Activated gamma-delta T cell treated with Interleukin-2 at 50 U/mL for 16 hours (primary cell): ENCODE measurements around the gene ZFPL1.

Experiments used
- DNase-seq: peaks from one replicate; pipeline ENCODE4 v3.0.0-alpha.2; 2020

ZFPL1 gene

DNA sequence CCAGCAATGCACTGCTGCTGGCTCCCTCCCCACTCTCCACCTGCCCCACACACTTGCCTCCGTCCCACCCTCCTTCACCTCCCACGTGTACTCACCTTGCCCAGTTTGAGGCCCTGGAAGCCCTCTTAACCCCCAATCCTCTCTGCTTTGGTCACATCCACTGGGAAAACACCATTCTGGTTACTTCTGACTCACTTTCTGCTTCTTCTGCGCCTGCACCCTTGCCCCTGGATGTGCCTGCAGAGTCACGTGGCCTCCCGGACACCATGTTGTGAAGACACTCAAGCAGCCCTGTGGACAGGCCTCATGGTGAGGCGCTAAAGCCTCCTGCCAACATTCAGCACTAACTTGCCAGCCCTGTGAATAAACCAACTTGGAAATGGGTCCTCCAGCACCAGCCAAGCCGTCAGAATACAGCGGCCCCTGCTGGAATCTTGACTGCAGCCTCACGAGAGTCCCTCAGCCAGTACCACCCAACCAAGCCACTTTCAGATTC, 23.1 kb upstream of the ZFPL1 start:
- DNase-seq = no peak

DNA sequence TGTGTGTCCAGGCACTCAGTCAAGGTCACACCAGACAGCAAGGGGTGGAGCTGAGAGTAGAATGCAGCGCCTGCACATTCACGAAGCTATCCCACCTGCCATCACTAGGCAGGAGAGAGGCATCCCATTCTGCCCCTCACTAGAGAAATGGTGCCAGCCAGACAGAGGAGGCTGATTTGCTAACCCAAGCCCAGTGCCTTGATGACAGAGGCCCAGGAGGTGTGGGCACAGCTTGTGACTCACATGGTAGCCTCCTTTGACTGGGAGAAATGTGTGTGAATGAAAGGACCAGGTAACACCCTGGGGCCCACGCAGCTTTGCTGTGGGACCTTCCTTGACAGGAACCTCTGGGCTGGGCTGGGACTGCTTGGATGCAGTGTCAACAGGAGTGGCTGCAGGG, 20.5 kb upstream of the ZFPL1 start:
- DNase-seq = no peak

DNA sequence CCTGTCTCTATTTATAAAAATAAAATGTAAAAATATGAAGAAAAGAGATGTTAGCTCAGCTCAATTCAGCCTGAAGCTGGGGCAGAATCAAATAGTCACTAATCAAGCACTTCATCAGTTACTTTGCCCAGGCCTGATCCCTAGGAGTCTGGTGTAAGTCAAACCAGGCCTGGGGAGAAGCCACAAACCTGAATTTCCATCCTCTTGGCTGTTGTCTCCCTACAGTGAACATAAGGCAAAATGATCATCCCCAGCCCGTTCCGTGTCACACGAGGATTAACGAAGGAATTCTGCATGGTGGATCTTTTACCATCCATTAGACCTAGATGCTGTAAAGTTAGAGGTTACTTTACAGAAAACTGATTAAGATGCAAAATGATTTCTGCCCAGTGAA, 19.2 kb upstream of the ZFPL1 start:
- DNase-seq = no peak

DNA sequence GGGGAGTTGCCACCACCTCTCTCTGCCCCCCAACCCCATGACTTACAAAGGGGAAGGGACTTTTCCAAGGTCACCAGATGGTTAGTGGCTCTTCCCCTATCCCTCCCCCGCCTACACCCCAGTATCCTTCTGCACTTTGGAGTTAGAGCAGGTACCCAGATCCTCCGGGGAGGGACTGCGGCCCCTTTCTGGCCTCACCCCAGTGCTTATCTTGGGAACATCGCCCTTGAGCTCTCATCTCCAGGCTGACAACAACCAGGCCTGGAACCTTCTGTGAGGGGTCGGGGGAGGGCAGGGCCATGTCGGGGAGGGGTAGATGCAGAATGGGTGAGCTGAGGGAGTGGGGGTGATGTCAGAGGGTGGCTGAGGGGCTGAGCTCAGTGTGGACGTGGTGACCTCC, 18.2 kb upstream of the ZFPL1 start:
- DNase-seq = no peak

DNA sequence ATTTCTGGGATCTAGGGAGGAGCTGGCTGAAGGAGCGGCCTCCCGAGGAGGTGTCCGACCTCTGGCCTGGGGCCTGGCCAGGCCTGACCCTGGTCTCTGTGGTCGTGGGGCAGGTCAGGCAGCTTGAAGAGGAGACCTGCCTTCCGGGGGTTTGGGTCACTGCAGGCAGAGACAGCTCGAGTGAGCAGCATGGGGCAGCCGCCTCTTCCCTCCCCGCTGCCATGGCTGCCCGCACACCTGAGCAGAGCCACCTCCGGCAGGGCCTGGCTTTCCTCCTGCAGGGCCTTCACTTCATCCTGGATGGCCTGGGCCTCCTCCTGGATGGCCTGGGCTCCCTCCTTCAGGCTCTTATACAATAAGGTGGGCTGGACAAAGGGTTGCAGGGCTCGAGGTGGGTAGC, 17.7 kb upstream of the ZFPL1 start:
- DNase-seq = no peak

DNA sequence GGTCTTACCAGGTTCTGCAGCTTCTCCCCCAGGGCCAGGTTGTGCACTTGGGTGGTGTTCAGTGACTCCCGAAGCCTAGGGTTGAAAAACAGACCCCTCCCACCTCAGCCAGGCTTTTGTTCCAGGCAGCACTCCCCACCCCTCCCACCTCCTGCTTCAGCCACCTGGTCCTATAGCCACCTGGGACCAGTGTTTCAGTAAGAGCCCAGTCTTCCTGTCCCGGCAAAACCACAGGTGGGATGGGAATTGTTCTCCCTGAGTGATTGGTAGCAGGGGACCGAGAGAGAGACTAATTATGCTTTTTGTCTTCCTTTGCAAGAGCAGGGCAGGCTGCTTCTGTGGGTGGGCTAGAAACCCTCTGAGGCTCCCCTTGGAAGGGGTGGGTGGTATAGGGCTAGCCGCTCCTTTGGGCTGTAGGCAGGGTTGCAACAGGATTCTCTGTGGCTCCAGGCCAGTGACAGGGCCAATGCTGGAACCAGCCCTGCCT, 17.2 kb upstream of the ZFPL1 start:
- DNase-seq = no peak

DNA sequence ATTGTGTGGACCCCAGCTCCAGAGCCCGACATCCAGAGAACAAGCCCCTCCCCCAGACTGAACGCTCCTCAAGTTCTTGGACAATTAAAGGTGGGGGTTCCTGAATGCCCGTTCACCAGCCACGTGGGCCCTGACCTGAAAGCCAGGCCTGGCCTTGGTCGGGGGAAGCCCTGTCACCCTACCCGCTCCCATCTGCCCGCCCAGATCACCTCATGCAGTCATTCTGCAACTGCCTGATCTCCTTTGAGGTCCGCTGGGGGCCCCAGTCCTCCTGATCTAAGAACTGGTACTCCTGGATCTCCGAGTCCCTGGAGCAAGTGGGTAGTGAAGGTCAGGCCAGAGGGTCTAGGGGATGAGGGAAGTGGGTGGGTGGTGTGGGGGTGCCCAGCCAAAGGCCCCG, 16.6 kb upstream of the ZFPL1 start:
- no peak for DNase-seq

DNA sequence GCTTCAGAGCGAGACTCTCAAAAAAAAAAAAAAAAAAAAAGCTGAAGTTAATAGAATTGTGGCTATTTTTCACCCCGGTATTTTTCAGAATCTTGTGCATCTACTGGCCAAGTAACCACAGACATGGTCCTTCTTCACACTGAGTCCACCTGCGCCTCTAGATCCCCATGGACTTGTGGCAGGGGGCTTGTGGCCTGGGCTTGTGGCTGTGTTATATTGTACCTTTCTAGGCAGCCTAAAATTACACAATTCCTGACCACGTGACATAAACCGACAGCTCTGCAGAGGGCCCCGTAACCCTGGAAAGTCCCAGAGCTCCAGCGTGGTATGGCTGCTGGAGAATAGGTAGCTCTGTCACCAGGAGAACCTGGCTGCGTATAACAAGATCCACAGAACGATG, 14.8 kb upstream of the ZFPL1 start:
- DNase-seq = no peak

DNA sequence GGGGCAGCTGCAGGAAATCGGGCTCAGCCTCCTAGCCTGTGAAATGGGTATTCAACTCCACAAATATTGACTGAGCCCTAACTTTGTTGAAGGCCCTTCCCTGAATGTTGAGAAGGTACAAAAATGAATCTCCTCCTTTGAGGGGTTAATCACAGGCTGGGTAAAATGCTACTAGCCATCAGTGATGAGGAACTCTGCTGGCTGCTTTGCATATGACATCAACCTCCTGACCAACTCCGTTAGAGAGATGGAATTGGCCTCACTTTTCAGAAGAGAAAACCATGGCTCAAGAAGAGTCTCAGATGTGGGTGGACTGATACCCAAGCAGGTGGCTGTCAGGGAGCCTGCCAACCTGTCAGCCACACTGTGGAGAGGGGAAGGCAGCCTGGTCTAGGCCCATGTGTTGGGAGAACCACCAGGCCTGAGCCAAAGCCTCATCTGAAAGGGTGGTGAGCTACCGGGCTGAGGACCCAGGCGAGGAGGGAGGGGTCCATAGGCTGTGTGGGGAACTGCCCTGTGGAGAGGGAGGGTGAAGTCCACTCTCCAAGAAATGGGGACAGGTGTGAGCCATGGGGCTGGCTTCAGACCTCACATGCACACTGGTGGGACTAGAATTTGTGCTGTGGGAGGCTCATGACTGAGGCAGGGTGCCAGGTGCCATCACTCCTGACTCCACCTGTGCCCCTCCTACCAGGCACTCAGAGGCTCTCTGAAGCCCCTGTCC, 12.0 kb upstream of the ZFPL1 start:
- no peak for DNase-seq

DNA sequence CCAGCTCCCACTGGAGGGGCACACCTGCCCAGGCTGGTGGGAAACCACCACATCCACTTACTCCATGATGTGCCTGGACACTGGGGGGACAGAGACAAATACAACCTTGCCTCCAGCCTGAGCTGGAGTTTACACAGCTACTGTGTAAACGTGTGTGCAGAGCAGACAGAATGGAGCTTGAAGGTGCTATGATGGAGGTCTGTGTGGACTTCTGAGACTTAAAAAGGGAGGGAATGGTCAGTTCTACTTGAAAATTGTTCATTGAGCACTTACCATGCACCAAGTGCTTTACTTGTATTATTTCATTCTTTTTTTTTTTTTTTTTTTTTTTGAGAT, 11.4 kb upstream of the ZFPL1 start:
- no peak for DNase-seq

DNA sequence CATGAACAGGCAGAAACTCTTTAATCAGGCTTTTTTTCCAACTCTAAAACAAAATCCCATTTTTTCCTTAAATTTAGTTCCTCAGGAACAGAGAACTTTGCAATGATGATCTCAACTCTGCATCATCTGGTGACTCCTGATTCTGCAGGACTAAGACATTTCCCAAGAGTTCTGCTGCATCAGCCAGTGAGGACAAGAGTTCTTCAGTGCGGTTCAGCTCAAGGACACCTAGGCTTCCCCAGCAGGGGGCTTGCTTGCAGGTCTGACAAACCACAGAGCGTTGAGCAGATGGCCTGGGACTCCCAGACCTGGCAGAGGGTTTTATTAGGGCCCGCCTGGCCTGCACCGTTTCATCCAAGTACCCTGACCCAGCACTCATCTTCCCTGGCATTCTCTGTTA, 6.6 kb upstream of the ZFPL1 start:
- DNase-seq = no peak

DNA sequence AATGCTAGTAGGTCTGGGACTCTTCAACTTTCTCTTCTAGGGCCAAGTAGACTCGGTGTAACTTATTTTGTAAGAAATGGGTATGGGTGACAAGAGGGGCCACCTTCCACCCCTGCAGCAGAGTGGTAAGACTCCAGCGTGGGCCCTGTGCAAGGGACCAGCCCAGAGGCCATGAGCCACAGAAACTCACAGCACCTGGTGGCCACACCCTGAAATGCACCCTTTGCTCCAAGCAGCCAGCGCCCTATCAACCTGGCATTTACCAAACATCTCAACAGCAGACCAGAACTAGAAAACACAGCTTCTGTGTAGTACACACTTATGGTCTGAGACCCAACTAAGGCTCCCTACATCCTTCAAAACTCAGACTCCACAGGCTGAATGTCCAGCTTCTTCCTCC, 5.9 kb upstream of the ZFPL1 start:
- peak; percentile 71 for DNase-seq

DNA sequence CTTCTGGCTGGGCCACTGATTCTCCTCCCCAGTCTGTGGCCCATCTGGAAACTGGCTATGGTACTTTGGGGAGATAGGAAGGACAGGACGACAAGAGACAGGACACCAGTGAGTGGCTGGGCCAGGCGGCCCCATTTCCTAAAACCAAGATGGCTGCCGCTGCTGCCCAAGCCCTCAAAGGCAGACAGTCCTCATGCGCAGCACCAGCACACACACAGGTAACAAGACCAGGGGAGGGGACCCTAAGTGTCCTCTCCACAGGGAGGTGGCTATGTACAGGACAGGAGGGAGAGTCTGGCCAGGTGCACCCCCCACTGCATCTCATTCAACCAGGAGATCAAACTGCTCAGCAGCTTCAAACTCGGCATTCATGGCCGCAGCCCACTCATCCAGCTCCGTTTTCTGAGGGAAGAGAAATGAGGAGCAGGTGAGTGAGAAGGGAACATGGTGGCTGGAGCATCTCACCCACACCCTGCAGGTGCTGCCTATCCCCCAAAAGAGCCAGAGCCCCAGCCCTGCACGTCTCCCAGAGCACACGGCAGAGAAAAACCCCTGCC, 5.2 kb upstream of the ZFPL1 start:
- DNase-seq = no peak

DNA sequence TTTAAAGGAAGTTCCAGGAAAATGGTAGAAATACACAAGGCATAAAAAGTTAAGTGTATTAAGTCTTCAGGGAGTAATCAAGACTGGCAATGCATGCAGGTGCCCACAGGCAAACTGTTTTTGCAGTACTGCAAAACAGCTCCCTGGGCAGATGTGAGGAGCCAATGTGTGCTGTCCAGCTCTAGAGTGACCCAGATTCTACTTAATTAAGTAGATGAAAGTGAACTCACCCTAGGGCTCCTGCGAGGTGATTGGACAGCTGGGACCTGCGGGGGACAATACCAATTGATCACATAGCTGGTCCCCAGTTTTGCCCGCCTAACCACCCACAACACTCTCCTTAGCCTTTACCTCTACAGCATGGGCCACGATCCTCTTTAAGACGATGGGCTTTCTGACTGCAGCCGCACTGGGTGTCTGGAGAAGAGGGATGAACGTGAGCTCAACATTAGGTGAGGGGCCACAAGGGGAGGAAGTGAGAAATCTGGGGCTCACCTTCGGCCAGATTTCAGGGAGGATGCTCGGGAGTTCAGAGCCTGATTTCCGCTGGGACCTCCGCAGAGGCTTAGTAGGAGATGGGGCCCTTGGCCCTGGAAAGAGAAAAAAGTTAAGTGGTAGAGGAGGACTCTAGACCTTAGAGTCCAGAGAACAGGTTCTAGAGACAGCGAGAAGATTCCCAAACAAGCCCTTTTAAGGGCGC, 738 bp upstream of the ZFPL1 start:
- no peak for DNase-seq

DNA sequence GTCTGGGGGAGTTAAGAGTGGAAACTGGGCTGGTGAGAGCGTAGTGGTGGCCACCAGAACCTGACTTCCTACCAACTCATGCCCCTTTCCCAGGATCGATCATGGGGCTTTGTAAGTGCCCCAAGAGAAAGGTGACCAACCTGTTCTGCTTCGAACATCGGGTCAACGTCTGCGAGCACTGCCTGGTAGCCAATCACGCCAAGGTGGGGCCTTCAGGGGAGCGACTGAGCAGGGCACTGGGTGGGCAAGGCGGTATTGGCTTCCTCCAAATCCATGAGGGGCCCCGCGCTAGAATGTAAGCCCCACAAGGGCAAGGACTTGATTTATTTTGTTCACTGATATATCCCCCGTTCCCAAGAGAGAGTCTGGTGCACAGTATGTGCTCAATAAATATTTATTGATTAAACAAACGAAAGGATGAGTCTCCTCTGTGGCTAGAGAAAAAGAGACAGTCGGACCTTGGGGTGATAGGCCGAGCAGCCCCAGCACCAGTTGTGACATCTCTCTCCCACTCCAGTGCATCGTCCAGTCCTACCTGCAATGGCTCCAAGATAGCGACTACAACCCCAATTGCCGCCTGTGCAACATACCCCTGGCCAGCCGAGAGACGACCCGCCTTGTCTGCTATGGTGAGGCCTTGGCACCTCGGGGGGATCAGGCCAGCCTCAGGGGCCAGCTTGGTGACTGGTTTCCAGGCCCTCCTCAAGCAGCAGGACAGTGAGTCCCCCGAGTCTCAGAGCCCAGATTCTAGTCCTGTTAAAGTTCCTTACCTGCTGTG, 765 bp downstream of the ZFPL1 start:
- DNase-seq = no peak

DNA sequence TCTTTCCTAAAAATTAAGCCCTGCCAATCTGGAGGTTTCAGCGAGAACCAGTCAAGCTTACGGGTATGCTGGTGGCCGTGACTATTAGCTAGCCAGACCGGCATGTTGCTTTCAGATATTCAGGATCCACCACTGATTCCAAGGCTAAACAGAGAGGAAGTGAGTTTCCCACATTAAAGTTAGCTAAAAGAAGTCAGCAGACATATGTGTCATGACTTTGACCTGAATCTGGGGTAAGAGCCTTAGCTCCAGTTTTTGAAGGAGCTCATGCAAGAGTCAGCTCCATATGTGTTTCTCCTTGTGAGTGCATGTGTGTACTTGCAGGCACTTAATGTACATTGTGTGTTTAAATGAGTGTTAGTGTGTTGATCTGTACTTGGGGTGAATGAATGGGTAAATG, 1.4 kb downstream of the ZFPL1 start:
- DNase-seq = no peak

DNA sequence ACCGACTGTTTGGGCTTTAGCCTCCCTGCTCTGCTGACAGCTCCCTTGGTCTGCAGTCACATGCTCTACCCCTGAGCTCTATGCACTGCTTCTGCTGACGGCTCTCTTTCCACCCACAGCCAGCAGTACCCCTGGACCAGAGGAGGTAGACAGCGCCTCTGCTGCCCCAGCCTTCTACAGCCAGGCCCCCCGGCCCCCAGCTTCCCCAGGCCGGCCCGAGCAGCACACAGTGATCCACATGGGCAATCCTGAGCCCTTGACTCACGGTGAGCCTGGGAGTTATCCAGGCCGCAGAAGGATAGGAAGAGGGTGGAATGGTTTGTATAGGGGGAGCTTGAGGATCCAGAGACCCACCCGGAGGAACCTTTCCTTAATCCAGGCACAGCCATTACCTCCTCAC, 2.8 kb downstream of the ZFPL1 start:
- no peak for DNase-seq

DNA sequence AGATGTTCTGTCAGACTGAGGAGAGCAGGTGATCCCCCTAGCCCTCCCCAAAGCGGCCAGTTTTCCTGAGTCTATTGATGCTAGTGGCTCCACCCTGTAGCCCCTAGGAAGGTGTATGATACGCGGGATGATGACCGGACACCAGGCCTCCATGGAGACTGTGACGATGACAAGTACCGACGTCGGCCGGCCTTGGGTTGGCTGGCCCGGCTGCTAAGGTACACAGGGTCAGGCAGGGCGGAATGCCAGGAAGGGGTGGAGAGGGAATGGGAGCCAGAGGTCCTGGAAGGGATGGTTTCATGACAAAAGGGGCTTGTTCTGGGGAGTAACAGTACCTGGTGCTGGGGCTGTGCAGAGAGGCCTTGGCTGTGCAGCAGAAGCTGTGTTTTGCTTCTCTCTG, 3.2 kb downstream of the ZFPL1 start:
- no peak for DNase-seq

DNA sequence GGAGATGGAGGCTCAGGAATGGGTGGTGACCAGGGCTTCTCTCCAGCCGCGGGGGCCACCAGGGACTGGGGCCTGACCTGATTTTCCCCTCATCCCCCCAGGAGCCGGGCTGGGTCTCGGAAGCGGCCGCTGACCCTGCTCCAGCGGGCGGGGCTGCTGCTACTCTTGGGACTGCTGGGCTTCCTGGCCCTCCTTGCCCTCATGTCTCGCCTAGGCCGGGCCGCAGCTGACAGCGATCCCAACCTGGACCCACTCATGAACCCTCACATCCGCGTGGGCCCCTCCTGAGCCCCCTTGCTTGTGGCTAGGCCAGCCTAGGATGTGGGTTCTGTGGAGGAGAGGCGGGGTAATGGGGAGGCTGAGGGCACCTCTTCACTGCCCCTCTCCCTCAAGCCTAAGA, 3.8 kb downstream of the ZFPL1 start:
- no peak for DNase-seq

DNA sequence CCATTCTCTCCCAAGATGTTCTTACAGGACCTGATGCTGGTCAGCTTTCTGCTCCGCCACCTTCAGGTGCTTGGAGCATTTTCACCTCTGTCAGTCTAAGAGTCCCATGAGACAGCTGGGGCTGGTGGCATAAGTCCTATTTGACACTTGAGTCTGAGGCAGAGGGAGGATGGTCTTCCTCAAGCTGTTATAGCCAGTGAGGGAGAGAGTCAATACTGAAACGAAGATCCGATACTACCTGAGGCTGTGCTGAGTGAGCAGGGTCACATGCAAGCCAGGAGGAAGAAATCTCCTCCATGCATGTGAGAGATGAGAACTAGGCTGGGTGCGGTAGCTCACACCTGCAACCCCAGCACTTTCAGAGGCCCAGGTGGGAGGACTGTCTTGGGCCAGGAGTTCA, 5.6 kb downstream of the ZFPL1 start:
- DNase-seq = no peak

DNA sequence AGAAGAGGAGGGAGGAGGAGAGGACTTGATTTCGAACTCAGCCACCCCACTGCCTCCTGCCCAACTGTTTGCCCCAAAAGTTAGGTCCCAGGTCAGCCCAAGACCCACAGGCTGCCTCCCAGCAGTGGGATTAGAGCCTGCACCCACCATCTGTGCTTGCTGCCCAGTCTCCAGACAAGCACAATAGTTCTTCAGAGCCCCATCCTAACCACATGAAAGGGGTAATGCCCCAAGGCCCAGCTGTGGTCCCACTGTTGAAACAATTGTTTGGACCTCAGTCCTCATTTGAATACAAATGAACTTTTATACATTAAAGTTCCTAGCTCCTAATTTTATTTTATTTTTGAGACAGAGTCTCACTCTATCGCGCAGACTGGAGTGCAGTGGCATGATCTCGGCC, 6.6 kb downstream of the ZFPL1 start:
- no peak for DNase-seq

DNA sequence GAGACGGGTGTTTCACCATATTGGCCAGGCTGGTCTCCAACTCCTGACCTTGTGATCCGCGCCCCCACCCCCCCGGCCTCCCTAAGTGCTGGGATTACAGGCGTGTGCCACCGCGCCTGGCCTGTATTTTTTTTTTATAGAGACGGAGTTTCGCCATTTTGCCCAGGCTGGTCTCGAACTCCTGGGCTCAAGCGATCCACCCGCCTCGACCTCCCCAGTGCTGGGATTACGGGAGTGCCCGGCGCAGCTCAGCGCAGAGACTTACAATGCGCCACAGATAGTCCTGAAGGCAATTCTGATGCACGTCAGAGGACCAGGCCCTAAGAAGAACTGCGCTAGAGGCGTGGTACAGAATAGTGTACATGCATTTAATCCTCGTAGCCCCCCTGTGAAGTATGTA, 11.4 kb downstream of the ZFPL1 start:
- DNase-seq = no peak

DNA sequence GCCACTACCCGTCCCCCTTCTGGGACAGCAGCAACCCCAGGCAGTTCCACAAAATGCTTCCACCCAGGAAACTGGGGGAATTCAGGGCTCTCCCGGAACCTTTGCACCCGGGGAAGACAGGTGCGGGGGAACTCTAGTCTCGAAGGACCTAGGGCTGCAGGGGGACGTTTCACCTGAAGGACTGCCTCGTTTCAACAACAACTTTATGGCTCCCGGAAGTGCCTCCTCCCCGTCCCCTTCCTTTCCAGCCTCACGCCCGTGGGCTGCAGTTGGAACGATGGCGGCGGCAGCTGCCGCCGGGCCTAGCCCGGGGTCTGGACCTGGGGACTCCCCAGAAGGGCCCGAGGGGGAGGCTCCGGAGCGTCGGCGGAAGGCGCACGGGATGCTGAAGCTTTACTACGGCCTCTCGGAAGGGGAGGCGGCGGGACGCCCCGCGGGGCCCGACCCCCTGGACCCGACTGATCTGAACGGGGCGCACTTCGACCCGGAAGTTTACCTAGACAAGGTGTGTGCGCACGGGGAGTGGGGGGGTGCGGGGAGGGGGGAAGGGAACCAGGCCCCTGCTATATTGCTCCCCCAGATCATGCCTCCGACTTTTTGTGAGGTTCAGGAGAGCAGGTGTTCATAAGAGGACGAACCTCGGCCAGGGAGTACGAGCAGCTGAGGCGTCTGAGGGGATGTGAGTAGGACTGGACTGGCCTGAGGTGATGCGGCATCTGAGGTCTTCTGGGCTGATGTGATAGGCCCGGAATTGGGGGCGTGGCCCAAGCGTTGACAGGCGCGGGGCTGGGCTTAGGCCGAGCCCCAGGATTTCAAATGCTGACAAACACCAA, 12.2 kb downstream of the ZFPL1 start, which contains the start of gene VPS51:
Gene VPS51, plus strand, starts transcription at position 241 of the 833 bp plus-strand sequence. Its CDS starts 37 bp downstream, at position 278.
- DNase-seq = peak; percentile 84
